GM19023 (cell line): ENCODE measurements around the gene SNRPE.

Source experiments
- ATAC-seq: cut with Tn5 transposase; IDR thresholded peaks from one replicate; pipeline ENCODE4 v1.9.1; 2021; ENCODE audit warnings: mild to moderate bottlenecking, moderate library complexity; ENCODE audit not compliant: unreplicated experiment

SNRPE gene

DNA sequence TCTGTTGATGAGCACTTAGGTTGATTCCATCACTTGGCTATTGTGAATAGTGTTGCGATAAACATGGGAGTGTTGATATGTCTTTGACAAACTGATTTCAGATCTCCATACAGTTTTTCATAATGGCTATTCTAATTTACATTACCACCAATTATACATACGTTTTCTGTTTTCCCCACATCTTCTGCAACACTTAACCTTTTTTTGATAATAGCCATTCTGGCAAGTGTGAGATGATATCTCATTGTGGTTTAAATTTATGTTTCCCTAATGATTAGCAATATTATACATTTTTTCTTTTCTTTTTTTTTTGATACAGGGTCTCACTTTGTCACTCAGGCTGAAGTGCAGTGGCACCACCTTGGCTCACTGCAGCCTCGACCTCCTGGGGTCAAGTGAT is 17.0 kb downstream of the SNRPE start:
- no peak for ATAC-seq

DNA sequence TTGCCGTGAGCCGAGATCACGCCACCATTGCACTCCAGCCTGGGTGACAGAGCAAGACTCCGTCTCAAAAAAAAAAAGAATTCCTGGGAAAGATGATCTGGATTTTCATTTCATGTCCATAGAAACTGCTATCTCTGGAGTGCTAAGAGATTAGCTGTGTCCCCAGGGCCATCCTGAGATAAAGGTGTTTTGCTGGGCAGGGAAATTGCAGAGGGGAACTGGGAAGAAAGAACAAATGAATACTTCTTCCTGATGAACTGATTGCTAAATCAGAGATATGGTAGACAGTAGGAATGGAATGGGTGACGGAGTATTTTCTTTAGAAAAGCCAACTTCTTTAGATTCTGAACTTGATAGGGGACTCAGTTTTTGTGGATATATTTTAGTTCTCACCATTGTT is 19.2 kb downstream of the SNRPE start:
- no peak for ATAC-seq

DNA sequence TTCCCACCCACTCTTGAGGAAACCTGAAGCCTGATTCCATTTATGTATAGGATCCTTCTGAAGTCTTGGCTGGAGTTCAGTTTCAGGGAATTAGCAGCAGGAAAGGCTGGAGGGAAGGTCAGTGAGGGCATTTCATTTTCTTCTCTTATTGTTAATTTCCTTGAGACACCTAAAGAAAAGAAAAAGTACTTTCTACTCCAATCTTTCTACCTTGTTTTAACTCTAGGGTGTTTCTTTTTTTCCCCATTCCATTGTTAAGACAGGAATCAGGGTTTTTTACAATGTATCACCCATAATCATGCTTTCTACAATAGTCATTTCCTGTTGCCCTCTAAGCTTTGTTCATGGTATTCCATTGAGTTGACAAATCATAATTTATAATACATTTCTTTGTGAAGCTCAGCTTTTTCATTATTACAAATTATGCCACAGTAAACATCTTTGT is 27.4 kb downstream of the SNRPE start:
- no peak for ATAC-seq

DNA sequence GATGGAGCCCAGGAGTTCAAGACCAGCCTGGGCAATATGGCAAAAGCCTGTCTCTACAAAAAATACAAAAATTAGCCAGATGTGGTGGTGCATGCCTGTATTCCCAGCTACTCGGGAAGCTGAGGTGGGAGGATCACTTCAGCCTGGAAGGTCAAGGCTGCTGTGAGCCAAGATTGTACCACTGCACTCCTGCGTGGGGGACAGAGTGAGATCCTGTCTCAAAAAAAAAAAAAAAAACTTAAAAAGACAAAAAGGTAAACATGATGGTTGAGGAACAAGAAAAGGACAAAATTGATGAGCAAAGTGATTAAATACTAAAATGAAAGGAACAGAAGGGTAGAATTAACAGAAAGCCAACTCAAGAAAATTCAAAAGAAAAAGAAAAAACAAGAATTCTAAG is 30.6 kb downstream of the SNRPE start:
- no peak for ATAC-seq

DNA sequence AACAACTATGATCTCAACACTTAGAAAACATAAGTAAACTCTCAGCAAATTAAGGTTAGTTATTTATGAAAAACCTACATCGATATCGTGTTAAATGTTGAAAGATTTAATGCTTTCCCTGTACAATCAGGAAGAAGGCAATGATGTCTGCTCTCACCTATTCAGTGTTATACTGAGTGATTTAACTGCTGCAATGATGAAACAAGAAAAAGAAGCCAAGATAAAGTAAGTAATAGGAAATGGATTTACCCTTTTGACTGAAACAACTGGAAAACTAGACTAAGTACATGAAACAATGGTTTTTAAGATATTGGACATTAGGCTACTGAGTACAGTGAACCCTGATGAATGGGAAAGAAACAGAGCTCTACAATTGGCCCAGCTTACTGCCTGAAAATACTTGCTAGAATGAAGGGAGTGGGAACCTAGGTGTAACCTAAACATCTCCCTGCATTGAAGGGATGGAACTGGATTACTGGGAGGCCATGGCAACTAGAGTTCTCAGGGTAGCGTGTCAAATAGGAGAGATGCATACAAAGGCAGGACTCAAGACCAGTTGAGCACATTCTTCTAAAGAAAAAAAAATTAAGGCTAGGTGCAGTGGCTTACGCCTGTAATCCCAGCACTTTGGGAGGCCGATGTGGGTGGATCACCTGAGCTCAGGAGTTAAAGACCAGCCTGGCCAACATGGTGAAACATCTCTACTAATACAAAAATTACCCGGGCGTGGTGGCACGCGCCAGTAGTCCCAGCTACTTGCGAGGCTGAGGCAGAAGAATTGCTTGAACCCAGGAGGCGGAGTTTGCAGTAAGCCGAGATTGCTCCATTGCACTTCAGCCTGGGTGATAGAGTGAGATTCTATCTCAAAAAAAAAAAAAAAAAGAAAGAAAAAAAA is 37.3 kb downstream of the SNRPE start:
- ATAC-seq = no peak

DNA sequence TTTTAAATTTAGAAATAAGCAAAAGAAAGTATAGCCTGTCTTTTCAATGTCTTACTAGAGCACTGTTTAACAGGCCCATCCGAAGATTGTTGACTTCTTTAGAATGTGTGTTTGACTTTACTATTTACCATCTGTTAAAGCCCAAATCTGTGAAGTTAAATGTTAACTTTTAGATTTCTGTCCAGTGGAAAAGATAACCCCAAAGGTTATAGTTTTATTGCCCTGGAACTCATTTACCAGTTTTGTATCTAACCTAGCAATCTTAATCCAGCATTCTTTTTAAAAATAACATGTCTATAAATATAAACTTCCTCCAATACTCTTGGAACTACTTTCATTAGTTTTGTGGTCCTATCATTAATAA is 37.9 kb downstream of the SNRPE start:
- no peak for ATAC-seq

DNA sequence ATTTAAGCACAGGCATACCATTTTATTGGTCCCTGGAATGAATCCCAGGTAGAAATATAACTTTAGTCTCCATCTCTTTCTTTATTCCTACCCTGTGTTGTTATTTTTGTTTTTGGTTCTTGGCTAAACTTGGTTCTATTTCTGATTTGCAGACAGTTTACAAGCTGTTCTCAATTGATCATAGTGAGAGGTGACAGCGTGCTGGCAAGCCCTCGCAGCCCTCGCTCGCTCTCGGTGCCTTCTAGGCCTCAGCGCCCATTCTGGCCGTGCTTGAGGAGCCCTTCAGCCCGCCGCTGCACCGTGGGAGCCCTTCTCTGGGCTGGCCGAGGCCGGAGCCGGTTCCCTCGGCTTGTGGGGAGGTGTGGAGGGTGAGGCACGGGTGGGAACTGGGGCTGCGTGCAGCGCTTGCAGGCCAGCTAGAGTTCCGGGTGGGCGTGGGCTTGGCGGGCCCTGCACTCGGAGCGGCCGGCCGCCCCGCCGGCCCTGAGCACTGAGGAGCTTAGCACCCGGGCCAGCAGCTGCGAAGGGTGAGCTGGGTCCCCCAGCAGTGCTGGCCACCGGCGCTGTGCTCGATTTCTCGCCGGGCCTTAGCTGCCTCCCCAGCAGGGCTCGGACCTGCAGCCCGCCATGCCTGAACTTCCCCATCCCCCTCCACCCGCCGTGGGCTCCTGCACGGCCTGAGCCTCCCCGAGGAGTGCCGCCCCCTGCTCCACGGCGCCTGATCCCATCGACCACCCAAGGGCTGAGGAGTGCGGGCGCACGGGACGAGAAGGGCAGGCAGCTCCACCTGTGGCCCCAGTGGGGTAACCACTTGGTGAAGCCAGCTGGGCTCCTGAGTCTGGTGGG is 38.7 kb downstream of the SNRPE start:
- ATAC-seq = no peak

DNA sequence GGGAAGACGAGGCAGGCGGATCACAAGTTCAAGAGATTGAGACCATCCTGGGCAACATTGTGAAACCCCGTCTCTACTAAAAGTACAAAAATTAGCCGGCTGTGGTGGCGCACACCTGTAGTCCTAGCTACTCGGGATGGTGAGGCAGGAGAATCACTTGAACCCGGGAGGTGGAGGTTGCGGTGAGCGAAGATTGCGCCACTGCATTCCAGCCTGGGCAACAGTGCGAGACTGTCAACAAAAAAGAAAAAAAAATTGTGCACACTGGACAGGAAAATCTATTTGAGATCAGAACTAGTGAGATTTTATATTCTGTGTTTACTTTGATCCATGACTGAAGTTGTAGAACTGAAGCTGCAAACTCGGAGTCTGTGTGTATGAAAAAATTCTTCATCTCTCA is 40.2 kb downstream of the SNRPE start:
- ATAC-seq = no peak

DNA sequence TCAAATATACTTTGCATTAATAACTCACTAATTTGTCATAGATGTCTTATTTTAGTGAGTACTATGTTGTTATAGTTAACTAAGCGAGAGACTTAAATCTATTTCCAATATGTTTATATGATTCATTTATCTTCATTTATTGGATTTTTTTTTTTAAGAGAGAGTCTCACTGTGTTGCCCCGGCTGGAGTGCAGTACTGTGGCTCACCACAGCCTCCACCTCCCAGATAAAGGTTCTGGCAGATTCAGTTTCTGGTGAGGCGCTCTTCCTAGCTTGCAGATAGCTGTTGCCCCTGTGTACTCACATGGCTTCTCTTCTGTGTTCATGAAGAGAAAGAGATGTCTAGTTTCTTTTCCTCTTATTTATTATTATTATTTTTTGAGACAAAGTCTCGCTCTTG is 43.9 kb downstream of the SNRPE start:
- ATAC-seq = no peak

DNA sequence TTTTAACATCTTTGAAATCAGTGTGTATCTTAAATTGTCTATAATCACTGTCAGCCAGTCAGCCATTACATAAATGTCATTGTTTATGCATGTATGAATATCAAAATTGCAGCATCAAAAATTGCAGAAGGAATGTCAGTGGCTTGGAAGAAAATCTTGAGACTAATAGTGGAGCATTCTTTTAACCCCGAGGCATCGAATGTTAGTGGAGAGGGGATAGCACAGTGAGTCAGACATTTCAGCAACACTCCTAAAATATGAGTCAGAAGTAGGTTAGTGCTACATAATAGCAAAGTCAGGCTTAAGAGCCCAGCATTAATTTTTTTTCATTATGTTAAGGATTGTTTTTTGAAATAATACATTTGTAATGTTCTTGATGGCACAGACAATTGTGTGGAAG is 45.5 kb downstream of the SNRPE start:
- ATAC-seq = no peak

DNA sequence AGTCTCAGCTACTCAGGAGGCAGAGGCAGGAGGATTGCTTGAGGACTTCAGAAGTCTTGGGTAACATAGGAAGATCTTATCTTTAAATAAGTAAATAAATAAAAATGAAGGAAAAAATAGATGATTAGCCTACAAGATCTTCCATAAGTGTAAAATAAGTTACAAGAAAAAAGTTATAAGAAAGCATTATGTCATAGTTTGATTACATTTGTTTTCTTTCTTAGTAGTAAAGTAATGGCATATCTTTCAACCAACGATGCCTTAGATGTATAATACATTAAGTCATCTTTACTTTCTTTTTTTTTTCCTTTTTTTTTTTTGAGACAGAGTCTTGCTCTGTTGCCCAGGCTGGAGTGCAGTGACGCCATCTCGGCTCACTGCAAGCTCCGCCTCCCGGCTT is 46.5 kb downstream of the SNRPE start:
- ATAC-seq = no peak

DNA sequence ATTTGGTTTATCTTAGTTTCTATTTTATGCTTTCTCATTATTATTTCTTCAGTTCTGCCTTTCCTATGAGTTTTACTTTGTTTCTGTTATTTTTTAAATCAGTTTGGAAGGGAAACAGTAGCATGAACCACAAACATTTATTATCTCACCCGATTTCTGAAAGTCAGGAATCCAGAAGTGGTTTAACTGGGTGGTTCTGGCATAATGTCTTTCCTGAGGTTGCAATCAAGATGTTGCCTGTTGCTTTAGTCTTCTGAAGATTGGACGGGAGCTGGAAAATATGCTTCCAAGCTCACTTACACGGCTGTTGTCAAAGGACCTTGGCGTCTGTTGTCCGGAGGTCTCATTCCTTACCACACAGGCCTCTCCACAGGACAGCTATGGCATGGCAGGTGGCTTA is 50.4 kb downstream of the SNRPE start:
- ATAC-seq = no peak

DNA sequence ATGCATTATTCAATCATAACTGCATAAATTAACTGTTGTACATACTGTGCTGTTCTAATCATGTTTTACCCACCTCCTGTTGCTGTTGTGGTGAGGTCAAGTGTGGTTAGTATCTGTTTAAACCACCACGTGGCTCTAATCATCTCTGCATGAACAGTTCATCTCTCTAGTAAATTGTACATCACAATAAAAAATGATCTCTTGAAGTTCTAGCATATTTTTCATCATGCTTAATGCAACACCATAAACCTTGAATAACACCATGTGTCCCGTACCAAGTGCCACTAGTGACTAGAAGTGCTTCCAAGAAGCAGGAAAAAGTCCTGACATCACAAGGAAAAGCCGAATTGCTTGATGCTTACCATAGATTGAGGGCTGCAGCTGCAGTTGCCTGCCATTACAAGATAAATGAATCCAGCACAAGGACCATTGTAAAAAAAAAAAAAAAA is 51.7 kb downstream of the SNRPE start:
- no peak for ATAC-seq

DNA sequence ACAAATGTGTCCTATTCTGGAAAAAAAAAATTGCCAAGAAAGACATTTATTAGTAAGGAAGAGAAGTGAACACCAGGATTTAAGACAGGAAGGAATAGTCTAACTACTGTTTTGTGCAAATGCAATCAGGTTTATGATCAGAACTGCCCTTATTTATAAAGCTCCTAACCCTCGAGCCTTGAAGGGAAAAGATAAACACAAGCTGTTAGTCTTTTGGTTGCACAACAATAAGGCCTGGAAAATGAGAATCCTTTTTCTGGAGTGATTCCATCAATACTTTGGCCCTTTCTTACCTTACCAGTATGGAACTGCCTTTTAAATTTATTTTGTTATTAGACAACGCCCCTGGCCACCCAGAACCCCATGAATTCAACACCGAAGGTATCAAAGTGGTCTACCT is 52.9 kb downstream of the SNRPE start:
- no peak for ATAC-seq

DNA sequence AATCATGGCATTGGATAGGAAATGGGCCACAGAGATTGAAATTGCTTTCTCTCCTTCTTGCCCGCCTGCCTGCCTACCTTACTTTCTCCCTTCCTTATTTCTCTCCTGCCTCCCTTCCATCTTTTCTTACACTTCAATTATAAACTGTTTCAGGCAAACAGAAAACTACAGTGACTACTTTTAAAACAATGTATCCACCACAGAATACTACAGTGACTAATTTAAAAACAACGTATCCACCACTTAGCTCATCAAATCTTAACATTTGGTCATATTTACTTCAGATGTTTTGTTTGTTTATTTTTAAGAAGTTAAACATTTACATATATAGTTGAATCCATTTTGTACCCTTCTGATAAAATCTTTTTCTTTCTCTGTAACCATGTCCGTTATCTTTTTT is 54.4 kb downstream of the SNRPE start:
- no peak for ATAC-seq

DNA sequence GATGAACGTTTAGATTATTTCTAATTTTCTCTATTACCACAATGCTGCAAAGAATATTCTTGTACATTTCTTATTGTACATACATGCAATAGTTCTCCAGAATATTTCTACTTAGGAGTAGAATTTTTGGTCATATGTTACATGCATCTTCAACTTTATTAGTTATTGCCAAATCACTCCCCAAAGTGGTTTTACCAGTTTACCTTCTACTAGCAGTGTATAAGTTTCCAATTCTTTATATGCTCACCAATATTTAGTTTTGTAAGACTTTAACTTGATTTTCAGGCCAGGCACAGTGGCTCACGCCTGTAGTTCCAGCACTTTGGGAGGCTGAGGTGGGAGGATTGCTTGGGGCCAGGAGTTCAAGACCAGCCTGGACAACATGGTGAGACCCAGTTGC is 55.4 kb downstream of the SNRPE start:
- no peak for ATAC-seq
